Coronary artery (tissue), 2 donors: ENCODE data around the gene SERPINB12.

Experiments used
- DNase-seq: peaks from one replicate; pipeline ENCODE4 v3.0.0-alpha.2; 2017; ENCODE audit warnings: low spot score
- H3K27ac ChIP-seq, 2 donors: fragments of 200-600 bp; sonication (generic); one replicate each; pipeline ENCODE4 v1.5.1; 2016 to 2019
- H3K4me3 ChIP-seq: fragments of 200-600 bp; sonication (generic); 2 replicates; pipeline ENCODE4 v1.5.1; 2016; ENCODE audit warnings: mild to moderate bottlenecking, moderate library complexity
- CTCF ChIP-seq: fragments of 200-600 bp; sonication (generic); IDR thresholded peaks from one replicate; pipeline ENCODE4 v1.5.1; 2019; ENCODE audit warnings: antibody characterized with exemption

Gene SERPINB12, protein sequence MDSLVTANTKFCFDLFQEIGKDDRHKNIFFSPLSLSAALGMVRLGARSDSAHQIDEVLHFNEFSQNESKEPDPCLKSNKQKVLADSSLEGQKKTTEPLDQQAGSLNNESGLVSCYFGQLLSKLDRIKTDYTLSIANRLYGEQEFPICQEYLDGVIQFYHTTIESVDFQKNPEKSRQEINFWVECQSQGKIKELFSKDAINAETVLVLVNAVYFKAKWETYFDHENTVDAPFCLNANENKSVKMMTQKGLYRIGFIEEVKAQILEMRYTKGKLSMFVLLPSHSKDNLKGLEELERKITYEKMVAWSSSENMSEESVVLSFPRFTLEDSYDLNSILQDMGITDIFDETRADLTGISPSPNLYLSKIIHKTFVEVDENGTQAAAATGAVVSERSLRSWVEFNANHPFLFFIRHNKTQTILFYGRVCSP

GRCh38 chr18:63542069-63542468, at the start of gene SERPINB12:
TSS of gene SERPINB12 (plus strand) at chr18:63542369. CDS start at chr18:63556160, 13,791 bp downstream.
- TF ChIP-seq CTCF, result no peak
- Histone ChIP-seq H3K27ac (no peak within 1 kb of the TSS), H3K4me3 (no peak within 1 kb of the TSS)
- DNase-seq, result no peak

GRCh38 chr18:63492851-63493250, 49.3 kb upstream of the SERPINB12 start:
- Histone ChIP-seq H3K4me3 (no peak overlapping the region), H3K27ac (no peak overlapping the region)
- TF ChIP-seq CTCF, result no peak
- no peak for DNase-seq

DNA sequence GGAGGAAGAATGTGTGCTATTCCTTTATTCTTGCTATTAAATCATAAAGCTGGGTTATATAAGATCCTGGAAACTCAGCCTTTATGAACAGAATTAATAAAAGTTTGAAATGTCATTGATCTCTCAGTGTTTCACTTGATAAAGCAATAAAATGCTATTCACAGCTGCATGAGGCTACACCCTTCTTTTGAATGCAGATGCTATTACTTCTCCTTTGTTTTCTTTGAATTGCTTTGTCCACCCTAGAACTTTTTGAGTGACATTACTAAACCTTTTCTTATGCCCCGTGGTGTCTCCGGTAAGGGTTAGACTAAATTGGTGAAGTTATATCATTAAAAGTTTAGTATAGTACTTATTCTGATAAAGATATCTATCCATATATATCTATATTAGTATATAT, 46.5 kb upstream of the SERPINB12 start:
- no peak for TF ChIP-seq CTCF
- no peak for DNase-seq
- no peak overlapping the region for H3K4me3 ChIP-seq
- no peak overlapping the region for H3K27ac ChIP-seq

GRCh38 chr18:63505566-63506335, 36.4 kb upstream of the SERPINB12 start:
- H3K27ac ChIP-seq, result no peak overlapping the region
- no peak for DNase-seq
- no peak overlapping the region for H3K4me3 ChIP-seq
- TF ChIP-seq CTCF, result no peak

GRCh38 chr18:63506336-63506646, 35.9 kb upstream of the SERPINB12 start:
- TF ChIP-seq CTCF, result no peak
- Histone ChIP-seq H3K4me3 (no peak overlapping the region), H3K27ac (no peak overlapping the region)
- no peak for DNase-seq

DNA sequence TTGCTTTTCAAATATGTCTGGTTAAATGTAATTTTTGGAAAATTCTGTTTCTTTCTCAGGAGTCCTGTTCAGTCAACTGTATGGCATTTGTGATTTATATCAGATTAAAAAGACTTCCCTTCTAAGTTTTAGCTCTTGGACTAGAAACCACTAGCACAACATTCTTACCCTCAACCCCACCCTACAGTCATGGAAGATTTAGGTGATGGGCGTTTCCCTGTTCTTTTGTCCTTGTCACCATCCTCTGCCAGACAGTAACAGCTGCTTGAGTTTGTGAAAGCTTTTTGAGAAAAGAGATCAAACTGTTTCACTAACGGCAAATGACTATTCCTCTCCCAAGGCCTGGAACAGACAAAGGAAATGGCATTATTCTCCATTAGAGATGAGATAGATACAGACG, 33.6 kb upstream of the SERPINB12 start:
- Histone ChIP-seq H3K27ac (no peak overlapping the region), H3K4me3 (no peak overlapping the region)
- TF ChIP-seq CTCF, result no peak
- no peak for DNase-seq

- no peak for TF ChIP-seq CTCF
- DNase-seq, result no peak
- Histone ChIP-seq H3K27ac (no peak overlapping the region), H3K4me3 (no peak overlapping the region)
Measured at GRCh38 chr18:63511285-63511684, 30.9 kb upstream of the SERPINB12 start.
